CD4-positive, alpha-beta memory T cell (primary cell): ENCODE measurements around the gene NNT. TPM values are rescaled to one million over a fixed set of nuclear protein-coding genes. Genes with fewer than 3 reads are reported as not detected.
A peak's percentile ranks its signal among the peaks of the same experiment; 100 is the strongest.
"Not testable (repeated sequence)": the region's sequence is repeated elsewhere in the genome, so short reads cannot be mapped to it uniquely, and the experiment has no call there.

Experiments used
- CTCF ChIA-PET: fragments of 350-600 bp; sonication (Branson Sonifier 250); formaldehyde crosslinking; loops from one replicate; lab custom pipeline; 2021; ENCODE audit warnings: inconsistent platforms; ENCODE audit not compliant: partially characterized antibody; lab: Charles Lee
- POLR2A ChIA-PET: fragments of 350-600 bp; sonication (Branson Sonifier 250); formaldehyde crosslinking; loops from one replicate; lab custom pipeline; 2021; ENCODE audit not compliant: partially characterized antibody; lab: Charles Lee
- DNase-seq, 5 donors: peaks; one replicate each; pipeline versions ENCODE4 v3.0.0 to v3.0.0-alpha.2; 2020 to 2022; ENCODE audit warnings: mixed read lengths in 1 of 5
- H3K27ac ChIP-seq: one replicate; pipeline ENCODE4 v1.7.0; 2013; ENCODE audit warnings: low read depth, low read length
- H3K27me3 ChIP-seq: 2 replicates; pipeline ENCODE4 v1.7.0; 2013; ENCODE audit warnings: mild to moderate bottlenecking, low read length, moderate library complexity; ENCODE audit not compliant: insufficient read depth
- H3K36me3 ChIP-seq: 2 replicates; pipeline ENCODE4 v1.7.0; 2013; ENCODE audit warnings: mild to moderate bottlenecking, low read length, moderate library complexity; ENCODE audit not compliant: insufficient read depth
- H3K4me1 ChIP-seq: 2 replicates; pipeline ENCODE4 v1.7.0; 2013; ENCODE audit warnings: mild to moderate bottlenecking, low read length, moderate library complexity; ENCODE audit not compliant: insufficient read depth
- H3K4me3 ChIP-seq, 2 donors: one replicate each; pipeline ENCODE4 v1.7.0; 2013; ENCODE audit warnings: low read length in 2 of 2, mild to moderate bottlenecking in 1 of 2
- H3K9me3 ChIP-seq, 2 donors: one replicate each; pipeline ENCODE4 v1.7.0; 2013; ENCODE audit warnings: low read length in 2 of 2, control low read depth in 1 of 2; ENCODE audit not compliant: control insufficient read depth in 1 of 2
- H3K27ac Mint-ChIP-seq, 7 donors: one replicate each; pipeline ENCODE4 v1.8.0; 2020 to 2021; ENCODE audit warnings: mixed read lengths in 7 of 7, mild to moderate bottlenecking in 6 of 7, inconsistent platforms in 3 of 7, moderate library complexity in 3 of 7
- H3K27me3 Mint-ChIP-seq, 2 donors: one replicate each; pipeline ENCODE4 v1.8.0; 2020 to 2021; ENCODE audit warnings: mixed read lengths in 2 of 2
- H3K36me3 Mint-ChIP-seq, 2 donors: one replicate each; pipeline ENCODE4 v1.8.0; 2020 to 2021; ENCODE audit warnings: mixed read lengths in 2 of 2, inconsistent platforms in 1 of 2, mild to moderate bottlenecking in 1 of 2
- H3K4me1 Mint-ChIP-seq, 4 donors: one replicate each; pipeline ENCODE4 v1.8.0; 2020 to 2021; ENCODE audit warnings: mixed read lengths in 4 of 4, mild to moderate bottlenecking in 1 of 4
- H3K4me3 Mint-ChIP-seq, 8 donors: one replicate each; pipeline ENCODE4 v1.8.0; 2020 to 2021; ENCODE audit warnings: mixed read lengths in 8 of 8, mild to moderate bottlenecking in 7 of 8, moderate library complexity in 6 of 8, inconsistent platforms in 3 of 8
- H3K9me3 Mint-ChIP-seq, 8 donors: one replicate each; pipeline ENCODE4 v1.8.0; 2020 to 2021; ENCODE audit warnings: mixed read lengths in 8 of 8, mild to moderate bottlenecking in 5 of 8, inconsistent platforms in 3 of 8, moderate library complexity in 1 of 8
- intact Hi-C: fragments of 100-400 bp; cut with micrococcal nuclease; formaldehyde crosslinking; loops from one replicate; pipeline ENCODE4 v1.15.1; 2023
- polyA plus RNA-seq, 2 donors: library from polyadenylated mRNA; unstranded; fragments of 300-500 nt; fragmentation: Illumina TruSeq; gene quantifications; one replicate each; pipeline ENCODE4 v1.2.3, GENCODE V29; 2021
- total RNA-seq, 2 experiments: library from RNA; stranded (reverse); gene quantifications; one replicate each; pipeline ENCODE4 v1.2.3, GENCODE V29; 2021

Gene NNT
- total and polyA plus RNA-seq, 4 experiments from 2014 or later: 47.0 to 74.7 (median 56.8) TPM

DNA sequence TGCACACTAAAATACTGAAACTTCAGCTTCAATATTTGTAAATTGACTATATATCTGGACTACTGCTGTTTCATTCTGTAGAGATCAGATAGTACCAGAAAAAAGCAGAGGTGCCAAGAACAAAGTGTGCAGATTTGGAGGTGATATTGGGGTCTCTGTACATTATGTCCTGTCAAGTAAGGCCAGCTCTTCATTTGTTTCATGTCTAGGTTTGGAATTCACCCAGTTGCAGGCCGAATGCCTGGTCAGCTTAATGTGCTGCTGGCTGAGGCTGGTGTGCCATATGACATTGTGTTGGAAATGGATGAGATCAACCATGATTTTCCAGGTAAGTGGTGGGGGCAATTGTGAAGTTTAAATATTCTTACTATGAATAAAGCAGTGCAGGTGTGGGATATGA lies 96.9 kb downstream of the NNT start:
- Mint-ChIP-seq H3K36me3 (peaks cover 72 to 77% of the 10 kb centered on the region in 2 donors), H3K4me3 (no peak overlapping the region), H3K27ac (no peak overlapping the region), H3K4me1 (peaks cover 0 to 7% (median 6%) of the 10 kb centered on the region in 4 donors), H3K9me3 (peaks cover 0 to 18% (median 10%) of the 10 kb centered on the region in 8 donors), H3K27me3 (no peaks in the 10 kb centered on the region)
- DNase-seq: no peak
- POLR2A ChIA-PET: interaction anchor here (0.6 kb wide), 1 partner anchor 77 kb away, joined by 3 read pairs; no protein-coding TSS in a partner anchor
- Histone ChIP-seq H3K4me3 (no peak overlapping the region), H3K27ac (no peak overlapping the region), H3K9me3 (no peaks in the 10 kb centered on the region), H3K4me1 (no peaks in the 10 kb centered on the region), H3K36me3 (peaks cover 22% of the 10 kb centered on the region), H3K27me3 (no peaks in the 10 kb centered on the region)
- CTCF ChIA-PET: interaction anchor here (0.7 kb wide), 1 partner anchor 9 kb away, joined by 4 read pairs; no protein-coding TSS in a partner anchor
- intact Hi-C loops: no loop called here

DNA sequence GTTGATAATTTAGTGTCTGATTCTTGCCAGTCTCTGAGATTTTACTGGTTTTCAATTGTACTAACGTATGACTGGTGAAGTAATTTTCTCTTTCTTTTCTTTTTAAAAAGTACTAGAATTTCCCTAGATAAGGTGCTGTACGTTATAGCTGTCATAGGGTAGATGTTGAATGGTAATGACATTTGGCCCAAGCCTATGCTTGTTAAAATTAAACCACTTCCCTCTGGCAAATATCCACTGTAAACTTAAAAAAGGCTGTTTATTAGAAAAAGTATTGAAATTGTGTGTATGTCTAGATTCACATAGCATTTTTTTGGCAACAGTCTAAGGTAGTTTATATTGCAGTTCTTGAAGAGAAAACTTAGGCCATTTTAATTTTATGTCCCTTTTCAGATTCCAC lies 97.6 kb downstream of the NNT start:
- no peaks in the 10 kb centered on the region for H3K9me3 ChIP-seq
- H3K4me3 ChIP-seq: no peak overlapping the region
- peaks cover 0 to 17% (median 6%) of the 10 kb centered on the region in 8 donors for H3K9me3 Mint-ChIP-seq
- H3K27me3 Mint-ChIP-seq: no peaks in the 10 kb centered on the region
- H3K27me3 ChIP-seq: no peaks in the 10 kb centered on the region
- no peak overlapping the region for H3K27ac ChIP-seq
- H3K4me1 Mint-ChIP-seq: peaks cover 0 to 7% (median 5%) of the 10 kb centered on the region in 4 donors
- CTCF ChIA-PET: no interaction called here
- POLR2A ChIA-PET: no interaction called here
- H3K27ac Mint-ChIP-seq: no peak overlapping the region
- peaks cover 72 to 77% of the 10 kb centered on the region in 2 donors for H3K36me3 Mint-ChIP-seq
- peaks cover 18% of the 10 kb centered on the region for H3K36me3 ChIP-seq
- intact Hi-C loops: no loop called here
- H3K4me1 ChIP-seq: no peaks in the 10 kb centered on the region
- H3K4me3 Mint-ChIP-seq: no peak overlapping the region
- no peak for DNase-seq

DNA sequence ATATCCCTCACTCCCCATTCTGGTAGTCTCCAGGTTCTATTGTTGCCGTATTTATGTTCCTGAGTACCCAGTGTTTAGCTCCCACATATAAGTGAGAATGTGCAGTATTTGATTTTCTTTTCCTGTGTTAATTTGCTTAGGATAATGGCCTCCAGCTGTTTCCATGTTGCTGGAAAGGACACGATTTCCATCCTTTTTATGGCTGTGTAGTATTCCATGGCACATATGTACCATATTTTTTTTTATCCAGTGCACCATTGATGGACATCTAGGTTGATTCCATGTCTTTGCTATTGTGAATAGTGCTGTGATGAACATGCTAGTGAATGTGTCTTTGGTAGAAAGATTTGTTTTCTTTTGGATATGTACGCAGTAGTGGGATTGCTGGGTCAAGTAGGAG lies 98.2 kb downstream of the NNT start:
- Mint-ChIP-seq H3K27ac (peak overlapping the region in 1 of 7 donors; percentile 36), H3K4me1 (peaks cover 0 to 7% (median 5%) of the 10 kb centered on the region in 4 donors), H3K36me3 (peaks cover 67 to 71% of the 10 kb centered on the region in 2 donors), H3K4me3 (no peak overlapping the region), H3K9me3 (peaks cover 0 to 13% (median under 1%) of the 10 kb centered on the region in 8 donors), H3K27me3 (no peaks in the 10 kb centered on the region)
- Histone ChIP-seq H3K4me1 (no peaks in the 10 kb centered on the region), H3K9me3 (no peaks in the 10 kb centered on the region), H3K36me3 (peaks cover 17% of the 10 kb centered on the region), H3K4me3 (no peak overlapping the region), H3K27me3 (no peaks in the 10 kb centered on the region), H3K27ac (no peak overlapping the region)
- DNase-seq: no peak
- POLR2A ChIA-PET: no interaction called here
- CTCF ChIA-PET: no interaction called here
- intact Hi-C loops: no loop called here

DNA sequence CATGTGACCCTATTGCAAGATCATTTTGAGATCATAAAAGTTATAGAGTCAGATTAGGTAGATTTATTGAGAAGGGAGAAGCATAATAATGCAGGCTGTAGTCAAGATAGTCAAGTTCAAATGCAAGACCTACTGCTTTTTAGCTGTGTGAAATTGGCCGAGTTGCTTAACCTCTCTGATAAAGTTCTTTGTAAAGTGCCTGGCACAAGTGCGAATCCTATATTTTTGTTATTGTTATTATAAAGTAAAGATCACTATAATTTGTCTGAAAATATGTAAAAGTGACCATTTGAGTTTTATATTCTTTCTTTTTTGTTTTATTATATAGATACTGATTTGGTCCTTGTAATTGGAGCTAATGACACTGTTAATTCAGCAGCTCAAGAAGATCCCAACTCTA lies 99.3 kb downstream of the NNT start:
- intact Hi-C loops: no loop called here
- Histone ChIP-seq H3K4me1 (no peaks in the 10 kb centered on the region), H3K36me3 (peaks cover 17% of the 10 kb centered on the region), H3K9me3 (no peaks in the 10 kb centered on the region), H3K27ac (no peak overlapping the region), H3K4me3 (no peak overlapping the region), H3K27me3 (no peaks in the 10 kb centered on the region)
- Mint-ChIP-seq H3K9me3 (peaks cover 0 to 8% (median 0%) of the 10 kb centered on the region in 8 donors), H3K4me1 (peaks cover 0 to 5% (median 2%) of the 10 kb centered on the region in 4 donors), H3K36me3 (peaks cover 63 to 70% of the 10 kb centered on the region in 2 donors), H3K27me3 (no peaks in the 10 kb centered on the region), H3K27ac (no peak overlapping the region), H3K4me3 (no peak overlapping the region)
- no peak for DNase-seq
- ChIA-PET POLR2A (no interaction called here), CTCF (interaction anchor here (0.8 kb wide), 1 partner anchor 24 kb away, joined by 3 read pairs; no protein-coding TSS in a partner anchor)

DNA sequence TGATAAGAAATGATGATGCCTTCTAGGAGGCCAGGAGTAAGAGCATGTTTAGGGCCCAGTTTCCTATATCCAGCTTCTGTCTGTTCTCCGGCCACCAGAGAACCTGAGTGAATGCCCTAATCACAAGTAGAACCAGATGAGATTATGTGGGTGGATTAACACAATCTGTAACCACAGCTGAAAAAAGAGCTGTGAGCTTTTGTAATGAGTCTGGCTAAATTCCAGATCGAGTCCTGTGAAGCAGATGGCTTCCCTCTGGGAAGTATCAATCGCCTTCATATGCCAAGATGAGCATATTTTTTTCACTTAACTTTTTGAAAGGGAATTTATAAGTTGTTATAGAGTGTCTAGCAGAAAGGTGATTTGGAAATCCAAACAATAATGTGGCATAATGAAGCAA lies 99.8 kb downstream of the NNT start:
- H3K27me3 ChIP-seq: no peaks in the 10 kb centered on the region
- H3K27ac ChIP-seq: no peak overlapping the region
- Mint-ChIP-seq H3K27me3 (no peaks in the 10 kb centered on the region), H3K4me1 (peaks cover 0 to 2% (median under 1%) of the 10 kb centered on the region in 4 donors), H3K36me3 (peaks cover 60 to 67% of the 10 kb centered on the region in 2 donors), H3K4me3 (no peak overlapping the region), H3K27ac (no peak overlapping the region), H3K9me3 (peaks cover 0 to 8% (median 0%) of the 10 kb centered on the region in 8 donors)
- H3K4me3 ChIP-seq: no peak overlapping the region
- H3K4me1 ChIP-seq: no peaks in the 10 kb centered on the region
- CTCF ChIA-PET: interaction anchor here (0.8 kb wide), 1 partner anchor 23 kb away, joined by 3 read pairs; no protein-coding TSS in a partner anchor
- no peaks in the 10 kb centered on the region for H3K9me3 ChIP-seq
- intact Hi-C loops: no loop called here
- POLR2A ChIA-PET: no interaction called here
- DNase-seq: no peak
- peaks cover 17% of the 10 kb centered on the region for H3K36me3 ChIP-seq

DNA sequence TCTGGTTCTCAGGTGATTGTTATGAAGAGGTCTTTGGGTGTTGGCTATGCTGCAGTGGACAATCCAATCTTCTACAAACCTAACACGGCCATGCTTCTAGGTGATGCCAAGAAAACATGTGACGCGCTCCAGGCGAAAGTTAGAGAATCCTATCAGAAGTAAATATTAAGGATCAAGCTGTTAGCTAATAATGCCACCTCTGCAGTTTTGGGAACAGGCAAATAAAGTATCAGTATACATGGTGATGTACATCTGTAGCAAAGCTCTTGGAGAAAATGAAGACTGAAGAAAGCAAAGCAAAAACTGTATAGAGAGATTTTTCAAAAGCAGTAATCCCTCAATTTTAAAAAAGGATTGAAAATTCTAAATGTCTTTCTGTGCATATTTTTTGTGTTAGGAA lies 101.3 kb downstream of the NNT start:
- H3K27me3 ChIP-seq: no peaks in the 10 kb centered on the region
- ChIA-PET CTCF (no interaction called here), POLR2A (no interaction called here)
- H3K27ac ChIP-seq: no peak overlapping the region
- H3K4me3 Mint-ChIP-seq: no peak overlapping the region
- H3K36me3 Mint-ChIP-seq: peaks cover 60 to 64% of the 10 kb centered on the region in 2 donors
- no peaks in the 10 kb centered on the region for H3K9me3 ChIP-seq
- no peaks in the 10 kb centered on the region for H3K4me1 ChIP-seq
- intact Hi-C loops: no loop called here
- H3K4me1 Mint-ChIP-seq: peaks cover 0 to 4% (median 0%) of the 10 kb centered on the region in 4 donors
- peaks cover 17% of the 10 kb centered on the region for H3K36me3 ChIP-seq
- H3K27me3 Mint-ChIP-seq: no peaks in the 10 kb centered on the region
- no peak overlapping the region for H3K4me3 ChIP-seq
- no peak overlapping the region for H3K27ac Mint-ChIP-seq
- no peak for DNase-seq
- H3K9me3 Mint-ChIP-seq: peaks cover 0 to 8% (median 0%) of the 10 kb centered on the region in 8 donors

DNA sequence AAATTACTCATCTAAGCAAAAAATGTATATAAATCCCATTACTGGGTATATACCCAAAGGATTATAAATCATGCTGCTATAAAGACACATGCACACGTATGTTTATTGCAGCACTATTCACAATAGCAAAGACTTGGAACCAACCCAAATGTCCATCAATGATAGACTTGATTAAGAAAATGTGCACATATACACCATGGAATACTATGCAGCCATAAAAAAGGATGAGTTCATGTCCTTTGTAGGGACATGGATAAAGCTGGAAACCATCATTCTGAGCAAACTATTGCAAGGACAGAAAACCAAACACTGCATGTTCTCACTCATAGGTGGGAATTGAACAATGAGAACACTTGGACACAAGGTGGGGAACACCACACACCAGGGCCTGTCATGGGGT lies 103.6 kb downstream of the NNT start:
- POLR2A ChIA-PET, H3K9me3 ChIP-seq, H3K4me3 ChIP-seq, H3K27me3 ChIP-seq, CTCF ChIA-PET, H3K4me1 ChIP-seq, H3K27me3 Mint-ChIP-seq, H3K4me1 Mint-ChIP-seq, DNase-seq, H3K4me3 Mint-ChIP-seq, intact Hi-C loops, H3K27ac ChIP-seq, H3K9me3 Mint-ChIP-seq: not testable (repeated sequence)
- Mint-ChIP-seq H3K27ac (peak overlapping the region in 1 of 7 donors; percentile 12), H3K36me3 (peaks cover 39 to 43% of the 10 kb centered on the region in 2 donors)
- peaks cover 17% of the 10 kb centered on the region for H3K36me3 ChIP-seq
